A549 treated with CpdA at 1 μM for 4 hours (cell line): ENCODE measurements around the gene DKC1. TPM values are rescaled to one million over a fixed set of nuclear protein-coding genes. Genes with fewer than 3 reads are reported as not detected.

Source experiments
- total RNA-seq: library from RNA; stranded (reverse); fragments of 200-300 nt; extraction: Qiagen RNA extraction; gene quantifications from 5 replicates; pipeline ENCODE4 v1.2.3, GENCODE V29; 2022; ENCODE audit warnings: low read depth

DKC1 gene
- 158 to 211 TPM (median 175 TPM) in 5 replicates for total RNA-seq

DNA sequence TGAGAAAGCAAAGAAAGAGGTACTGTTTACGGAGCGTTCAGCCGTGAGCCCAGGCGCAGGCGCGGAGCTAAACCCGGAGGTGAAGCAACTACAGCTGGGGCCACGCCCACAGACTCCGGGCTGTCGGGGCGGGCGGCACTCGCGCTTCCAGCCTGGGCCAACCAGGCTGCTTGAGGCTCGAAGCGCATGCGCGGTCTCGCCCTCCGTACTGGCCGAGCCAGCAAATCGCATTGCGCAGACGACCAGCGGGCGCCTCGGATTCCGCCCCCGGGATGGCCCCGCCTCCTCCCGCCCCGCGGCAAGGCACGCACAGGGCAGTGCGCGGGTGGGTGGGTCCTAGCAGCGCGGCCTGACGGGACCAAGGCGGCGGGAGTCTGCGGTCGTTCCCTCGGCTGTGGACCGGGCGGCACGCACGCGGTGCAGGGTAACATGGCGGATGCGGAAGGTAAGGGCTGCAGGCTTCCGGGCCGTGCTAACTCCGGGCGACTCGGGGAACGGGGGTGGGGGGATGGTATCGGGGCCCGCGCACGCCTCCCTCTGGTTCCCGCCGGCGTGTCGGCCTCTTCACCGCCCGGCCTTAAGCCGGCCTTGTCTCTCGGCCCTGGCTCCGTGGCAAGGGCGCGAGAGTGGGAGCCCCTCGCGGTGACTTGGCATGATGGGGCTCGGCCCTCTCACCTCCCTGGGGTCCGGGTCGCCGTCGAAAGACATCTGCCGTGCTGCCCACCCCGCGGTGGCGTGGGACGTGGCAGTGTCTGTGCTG, at the start of gene DKC1:
TSS of gene DKC1 (plus strand) at position 328 of the 760 bp plus-strand sequence. CDS start at position 430, 102 bp downstream.

GRCh38 chrX:154750301-154751202, 12.1 kb upstream of the DKC1 start, which contains the start of gene GAB3:
Gene GAB3, minus strand, starts transcription at chrX:154751077. Its CDS starts 52 bp downstream, at chrX:154751025.

GRCh38 chrX:154804957-154805695, 42.5 kb downstream of the DKC1 start, which contains the start of gene MPP1:
Gene MPP1, minus strand, starts transcription at chrX:154805485. Its CDS starts 112 bp downstream, at chrX:154805373.

Other genes starting within 250 kb of the DKC1 start
- gene FAM3A, start 246.6 kb upstream of the DKC1 start, total RNA-seq, result 35.6 to 46.9 TPM (median 41.9 TPM) in 5 replicates
- gene G6PD, start 216.0 kb upstream of the DKC1 start, total RNA-seq, result 1,412 to 1,586 TPM (median 1,534 TPM) in 5 replicates
- gene IKBKG, start 215.2 kb upstream of the DKC1 start, total RNA-seq, result 35.8 to 45.0 TPM (median 42.5 TPM) in 5 replicates
- gene CTAG1A, start 177.7 kb upstream of the DKC1 start, total RNA-seq, result 0.18 TPM in 1 of 5 replicates, not detected in the others
- gene CTAG1B, start 143.6 kb upstream of the DKC1 start, total RNA-seq, result not detected in 5 replicates
- gene CTAG2, start 109.3 kb upstream of the DKC1 start, total RNA-seq, result not detected in 5 replicates
- gene GAB3, start 11.8 kb upstream of the DKC1 start, total RNA-seq, result 0.27 to 0.45 TPM (median 0.41 TPM) in 5 replicates
- gene MPP1, start 42.6 kb downstream of the DKC1 start, total RNA-seq, result 15.4 to 17.5 TPM (median 15.9 TPM) in 5 replicates
- not detected in 5 replicates for gene SMIM9, start 71.8 kb downstream of the DKC1 start, total RNA-seq
- 57.7 to 98.9 TPM (median 87.7 TPM) in 5 replicates for gene F8A1, start 123.5 kb downstream of the DKC1 start, total RNA-seq